Ecto neural progenitor cell (in vitro differentiated cells): ENCODE results near the gene IL13RA1.
"Not testable (repeated sequence)": the region's sequence is repeated elsewhere in the genome, so short reads cannot be mapped to it uniquely, and the experiment has no call there.

Experiments
- DNase-seq: peaks from one replicate; pipeline ENCODE4 v3.0.0-alpha.2; 2018; ENCODE audit warnings: low spot score

The IL13RA1 gene

DNA sequence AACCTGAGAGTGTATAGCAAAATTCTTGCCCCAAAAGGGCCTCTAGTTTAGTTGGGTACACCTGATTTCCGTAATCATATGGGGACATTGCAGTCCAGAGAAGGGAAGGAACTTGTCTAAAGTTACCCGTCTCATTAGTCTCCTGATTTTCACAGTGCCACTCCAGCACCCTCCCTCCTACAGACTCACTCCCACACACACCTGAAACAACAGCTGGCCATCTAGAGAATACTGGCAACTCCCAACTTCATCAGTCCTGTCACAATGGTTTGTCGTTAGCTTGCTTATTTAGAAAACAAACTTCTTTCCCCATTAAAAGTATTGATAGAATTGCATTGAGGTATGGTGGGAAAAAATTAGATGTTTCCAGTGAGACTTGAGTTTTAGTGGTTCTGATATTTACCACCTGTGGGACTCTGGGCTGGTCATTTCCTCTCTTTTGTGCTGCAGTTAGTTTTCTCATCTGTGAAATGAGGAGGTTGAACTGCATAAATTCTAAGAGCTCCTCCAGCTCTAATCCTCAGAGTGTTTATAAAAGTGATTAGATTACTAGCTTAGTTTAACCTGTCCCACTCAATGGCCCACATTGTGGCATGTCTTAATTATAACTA lies 1.7 kb downstream of the IL13RA1 start:
- no peak for DNase-seq

- DNase-seq, result no peak
These were observed 3.3 kb downstream of the IL13RA1 start for GRCh38 chrX:118730500-118731247.

DNA sequence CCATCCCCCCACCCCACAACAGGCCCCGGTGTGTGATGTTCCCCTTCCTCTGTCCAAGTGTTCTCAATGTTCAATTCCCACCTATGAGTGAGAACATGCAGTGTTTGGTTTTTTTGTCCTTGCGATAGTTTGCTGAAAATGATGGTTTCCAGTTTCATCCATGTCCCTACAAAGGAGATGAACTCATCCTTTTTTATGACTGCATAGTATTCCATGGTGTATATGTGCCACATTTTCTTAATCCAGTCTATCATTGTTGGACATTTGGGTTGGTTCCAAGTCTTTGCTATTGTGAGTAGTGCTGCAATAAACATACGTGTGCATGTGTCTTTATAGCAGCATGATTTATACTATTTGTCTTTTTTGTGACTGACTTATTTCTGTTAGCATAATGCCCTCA lies 5.1 kb downstream of the IL13RA1 start:
- DNase-seq, result not testable (repeated sequence)

DNA sequence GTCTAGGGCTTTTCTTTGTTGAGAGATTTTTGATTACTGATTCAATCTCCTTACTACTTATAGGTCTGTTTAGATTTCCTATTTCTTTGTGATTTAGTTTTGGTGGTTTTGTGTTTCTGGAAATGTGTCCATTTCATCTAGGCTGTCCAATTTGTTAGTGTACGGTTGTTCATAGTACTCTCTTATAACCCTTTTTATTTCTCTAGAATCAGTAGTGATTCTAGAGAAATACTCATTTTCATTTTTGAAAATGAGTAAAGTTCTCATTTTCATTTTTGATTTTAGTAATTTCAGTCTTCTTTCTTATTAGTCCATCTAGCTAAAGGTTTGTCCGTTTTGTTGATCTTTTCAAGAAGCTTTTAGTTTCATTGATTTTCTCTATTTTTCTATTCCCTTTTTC lies 7.5 kb downstream of the IL13RA1 start:
- DNase-seq, result no peak

DNA sequence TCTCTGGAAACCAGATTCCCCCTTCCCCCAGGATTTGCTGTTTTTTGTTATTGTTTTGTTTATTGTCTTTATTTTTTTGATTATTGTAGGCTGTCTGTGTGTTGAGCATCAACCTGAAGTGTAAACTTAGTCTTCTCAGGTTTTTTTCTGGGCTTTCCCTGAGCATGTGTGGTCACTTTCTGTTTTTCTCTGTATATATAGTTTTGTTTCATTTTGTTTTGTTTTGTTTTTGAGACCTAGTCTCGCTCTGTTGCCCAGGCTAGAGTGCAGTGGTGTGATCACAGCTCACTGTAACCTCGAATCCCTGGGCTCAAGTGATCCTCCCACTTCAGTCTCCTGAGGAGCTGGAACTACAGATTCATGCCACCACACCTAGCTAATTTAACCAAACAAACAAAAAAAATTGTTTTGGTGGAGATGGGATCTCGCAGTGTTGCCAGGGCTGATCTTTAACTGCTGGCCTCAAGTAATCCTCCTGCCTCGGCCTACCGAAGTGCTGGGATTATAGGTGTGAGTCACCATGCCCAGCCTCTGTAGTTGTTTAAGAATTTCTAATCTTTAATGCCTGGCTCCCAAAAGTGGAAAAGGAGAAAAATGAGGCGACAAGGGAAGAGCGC lies 9.1 kb downstream of the IL13RA1 start:
- no peak for DNase-seq

DNA sequence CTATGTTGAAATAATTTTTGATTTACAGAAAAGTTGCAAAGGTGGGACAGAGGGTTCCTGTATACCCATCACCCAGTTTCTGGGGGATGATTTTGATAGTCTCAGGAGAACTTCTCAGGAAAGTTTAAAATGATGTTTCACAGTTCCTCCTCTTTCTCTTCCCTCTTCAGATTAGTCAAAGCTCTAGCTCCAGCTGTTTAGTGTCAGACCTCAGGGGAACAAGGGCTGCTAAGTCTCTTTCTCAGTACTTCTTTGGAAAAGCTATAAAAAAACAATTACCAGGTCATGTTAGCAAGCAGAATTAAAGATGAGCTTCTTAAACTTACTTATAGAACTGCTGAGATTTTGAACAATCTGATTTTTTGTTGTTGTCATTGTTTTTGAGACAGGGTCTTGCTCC lies 12.2 kb downstream of the IL13RA1 start:
- DNase-seq, result no peak

DNA sequence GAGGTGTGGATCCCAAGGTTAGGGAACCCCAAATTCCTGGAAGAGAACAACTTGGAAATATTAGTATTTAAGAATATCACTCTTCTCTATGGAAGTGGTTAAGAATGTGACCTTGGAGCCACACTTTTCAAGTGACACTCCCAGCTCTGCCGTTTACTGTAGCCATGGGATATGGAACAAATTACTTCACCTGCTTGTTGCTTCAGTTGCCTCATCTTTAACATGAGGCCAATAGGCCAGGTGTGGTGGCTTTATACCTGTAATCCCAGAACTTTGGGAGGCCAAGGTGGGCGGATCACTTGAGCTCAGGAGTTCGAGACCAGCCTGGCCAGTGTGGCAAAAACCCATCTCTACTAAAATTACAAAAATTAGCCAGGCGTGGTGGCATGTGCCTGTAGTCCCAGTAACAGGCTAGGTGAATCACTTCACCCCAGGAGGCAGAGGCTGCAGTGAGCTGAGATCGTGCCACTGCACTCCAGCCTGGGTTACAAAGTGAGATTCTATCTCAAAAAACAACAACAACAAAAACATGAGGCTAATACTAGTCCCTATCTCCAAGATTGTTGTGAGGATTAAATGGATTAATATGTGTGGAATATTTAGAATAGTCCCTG lies 13.0 kb downstream of the IL13RA1 start:
- DNase-seq, result no peak

- DNase-seq, result no peak
These were observed 14.8 kb downstream of the IL13RA1 start for GRCh38 chrX:118742176-118742575.

DNA sequence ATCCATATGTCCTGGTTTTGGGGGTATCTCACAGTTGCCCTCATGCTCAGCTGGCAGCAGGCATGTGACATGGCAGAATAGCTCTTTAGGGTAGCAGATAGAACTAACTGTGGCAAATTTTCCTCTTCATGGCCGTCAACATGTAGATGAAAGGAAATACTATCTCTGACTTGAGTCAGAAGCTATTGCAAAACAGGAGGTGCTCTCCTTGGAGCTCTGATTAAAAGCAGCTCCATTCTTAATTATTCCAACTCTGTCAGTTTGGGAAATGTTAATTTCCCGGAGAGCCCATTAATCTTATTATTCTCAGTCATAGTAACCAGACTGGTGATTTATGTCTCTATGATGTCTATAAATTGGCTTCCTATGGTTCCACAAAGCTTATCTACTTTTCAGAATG lies 18.2 kb downstream of the IL13RA1 start:
- no peak for DNase-seq

- no peak for DNase-seq
These were observed 24.8 kb downstream of the IL13RA1 start for GRCh38 chrX:118751950-118752783.

DNA sequence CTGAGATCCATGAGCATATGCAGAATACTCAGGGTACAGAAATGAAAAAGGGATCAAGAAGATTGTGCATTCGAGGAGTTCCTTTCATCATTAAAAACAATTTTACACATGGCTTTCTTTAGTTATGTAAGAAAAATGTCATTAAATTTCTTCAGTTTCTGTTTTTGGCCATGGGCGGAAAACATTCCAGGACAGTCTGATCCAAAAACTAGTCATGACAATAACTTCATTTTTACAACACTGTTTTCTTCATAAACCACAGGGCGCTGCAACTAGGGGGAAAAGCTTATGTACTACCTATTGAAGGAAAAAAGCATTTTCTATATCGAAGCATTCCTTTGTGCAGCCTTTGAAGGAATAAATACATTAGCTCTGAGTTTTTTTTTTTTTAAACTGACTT lies 28.2 kb downstream of the IL13RA1 start:
- DNase-seq, result no peak

DNA sequence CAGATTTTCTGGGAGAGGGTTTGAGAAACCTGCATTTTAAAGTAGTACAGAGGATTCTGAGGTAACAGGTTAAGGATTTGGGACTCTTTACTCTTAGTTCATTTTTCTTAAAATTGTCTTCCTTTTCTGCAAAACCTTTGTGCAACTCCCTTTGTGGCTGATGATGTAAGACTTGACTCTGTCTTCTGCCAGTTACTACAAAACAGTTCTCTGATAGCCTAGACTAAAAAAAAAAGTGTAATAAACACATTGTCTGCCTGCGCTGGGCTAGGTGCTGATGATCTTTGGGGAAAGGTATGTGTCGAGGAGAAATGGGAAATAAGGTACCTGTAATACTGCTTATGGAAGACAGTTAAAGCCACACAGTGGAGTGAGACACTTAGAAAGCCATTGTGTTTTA lies 28.7 kb downstream of the IL13RA1 start:
- DNase-seq, result no peak

DNA sequence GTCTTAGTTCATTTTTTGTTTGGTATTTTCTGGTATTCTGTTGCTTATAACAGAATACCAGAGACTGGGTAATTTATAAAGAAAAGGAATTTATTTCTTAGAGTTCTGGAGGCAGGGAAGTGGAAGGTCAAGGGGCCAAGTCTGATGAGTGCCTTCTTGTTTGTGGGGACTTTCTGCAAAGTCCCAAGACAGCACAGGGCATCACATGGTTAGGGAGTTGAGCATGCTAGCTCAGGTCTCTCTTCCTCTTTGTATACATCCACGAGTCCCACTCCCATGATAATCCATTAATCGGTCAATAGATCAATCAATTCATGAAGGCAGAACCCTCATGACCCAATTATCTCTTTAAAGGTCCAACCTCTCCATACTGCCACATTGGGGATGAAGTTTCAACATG lies 31.1 kb downstream of the IL13RA1 start:
- no peak for DNase-seq

DNA sequence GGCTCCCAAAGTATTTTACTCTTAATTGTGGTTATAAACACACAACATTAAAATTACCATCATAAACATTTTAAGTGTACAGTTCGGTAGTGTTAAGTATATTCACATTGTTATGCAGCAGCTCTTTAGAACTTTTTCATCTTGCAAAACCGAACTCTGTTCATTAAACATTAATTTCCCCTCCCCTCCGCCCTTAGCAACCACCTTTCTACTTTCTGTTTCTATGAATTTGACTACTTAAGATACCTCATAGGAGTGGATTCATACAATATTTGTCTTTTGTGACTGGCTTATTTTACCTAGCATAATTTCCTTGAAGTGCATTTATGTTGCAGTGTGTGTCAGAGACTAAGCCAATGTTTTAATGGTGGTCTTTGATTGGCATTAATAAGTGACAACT lies 32.6 kb downstream of the IL13RA1 start:
- DNase-seq, result no peak

- DNase-seq, result no peak
These were observed 34.7 kb downstream of the IL13RA1 start for GRCh38 chrX:118761939-118762707.

GRCh38 chrX:118763489-118763888 lies 36.1 kb downstream of the IL13RA1 start:
- no peak for DNase-seq

DNA sequence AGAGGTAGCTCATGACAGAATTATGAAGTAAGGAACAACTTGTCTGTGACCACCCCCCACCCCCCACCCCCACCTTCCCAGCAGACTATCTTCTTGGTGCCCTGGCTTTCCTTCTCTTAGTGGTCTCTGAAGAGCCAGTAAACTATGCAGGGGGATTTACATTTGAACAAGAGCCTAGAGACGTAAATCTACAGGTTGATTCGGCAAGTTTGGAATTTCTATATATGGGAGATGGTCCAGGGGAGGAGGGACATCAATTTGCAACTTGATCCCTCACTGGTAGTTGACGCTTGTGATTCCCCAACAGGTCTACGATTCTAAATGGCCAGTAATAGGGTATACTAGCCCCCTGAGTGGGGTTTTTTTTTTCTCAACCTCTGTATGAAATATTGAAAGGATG lies 36.7 kb downstream of the IL13RA1 start:
- no peak for DNase-seq

- no peak for DNase-seq
These were observed 42.8 kb downstream of the IL13RA1 start for GRCh38 chrX:118770133-118770760.

DNA sequence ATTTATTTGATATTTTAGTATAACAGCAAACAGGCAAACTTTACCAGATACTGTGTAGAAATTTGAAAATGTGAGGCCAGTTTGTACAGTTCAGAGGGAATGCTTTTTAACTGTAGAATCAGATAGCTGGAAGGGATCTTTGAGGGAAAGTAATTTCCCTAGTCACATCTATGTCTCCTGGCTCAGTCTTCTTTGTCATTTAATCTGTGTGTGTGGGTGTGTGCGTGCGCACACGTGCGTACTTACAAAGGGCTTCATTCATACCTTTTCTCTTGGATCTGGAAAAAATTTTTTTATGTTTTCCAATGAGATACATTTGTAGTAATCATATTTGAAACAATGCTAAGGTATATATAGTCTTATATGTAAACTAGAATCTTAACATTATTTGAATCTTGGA lies 44.6 kb downstream of the IL13RA1 start:
- no peak for DNase-seq

- no peak for DNase-seq
These were observed 46.4 kb downstream of the IL13RA1 start for GRCh38 chrX:118773782-118774181.

GRCh38 chrX:118779581-118779980 lies 52.2 kb downstream of the IL13RA1 start:
- no peak for DNase-seq
